HG03196 (cell line): ENCODE results near the gene HOXA1.

Experiments used
- ATAC-seq: cut with Tn5 transposase; IDR thresholded peaks from one replicate; pipeline ENCODE4 v1.9.1; 2021; ENCODE audit not compliant: unreplicated experiment

HOXA1 gene

DNA sequence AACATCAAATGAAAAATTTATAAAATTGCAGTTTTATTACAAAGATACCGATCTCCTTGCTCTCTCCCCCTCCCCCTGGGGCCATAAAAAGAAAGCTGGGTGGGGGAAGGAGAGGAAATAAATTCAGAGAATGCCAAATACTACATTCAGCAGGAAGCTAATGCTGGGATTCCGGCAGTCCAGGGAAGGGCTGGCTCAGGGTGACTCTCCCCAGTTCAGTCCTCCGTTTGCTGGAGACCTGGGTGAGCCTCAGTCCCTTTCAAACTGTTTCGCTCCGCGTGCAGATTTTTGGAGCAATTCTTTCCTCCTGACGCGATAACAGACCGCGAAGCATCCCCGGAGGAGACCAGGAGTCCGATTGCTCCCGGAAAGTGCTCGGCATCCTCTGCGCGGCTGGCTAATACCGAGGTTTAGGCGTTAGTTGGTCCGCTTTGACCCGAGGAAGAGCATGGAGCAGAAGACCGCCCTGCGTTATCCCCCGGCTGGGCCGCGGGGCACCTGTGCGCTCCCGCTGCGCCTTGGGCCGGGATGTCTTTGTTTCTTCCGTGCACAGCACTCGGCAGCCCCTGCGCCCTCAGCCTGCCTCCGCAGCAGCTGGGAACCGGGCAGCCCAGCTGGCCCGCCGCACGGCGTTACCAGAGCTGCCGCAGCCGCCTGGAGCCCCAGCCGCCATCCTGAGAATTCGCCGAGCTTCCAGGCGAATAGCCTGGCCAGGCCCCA lies 10.5 kb upstream of the HOXA1 start:
- no peak for ATAC-seq

DNA sequence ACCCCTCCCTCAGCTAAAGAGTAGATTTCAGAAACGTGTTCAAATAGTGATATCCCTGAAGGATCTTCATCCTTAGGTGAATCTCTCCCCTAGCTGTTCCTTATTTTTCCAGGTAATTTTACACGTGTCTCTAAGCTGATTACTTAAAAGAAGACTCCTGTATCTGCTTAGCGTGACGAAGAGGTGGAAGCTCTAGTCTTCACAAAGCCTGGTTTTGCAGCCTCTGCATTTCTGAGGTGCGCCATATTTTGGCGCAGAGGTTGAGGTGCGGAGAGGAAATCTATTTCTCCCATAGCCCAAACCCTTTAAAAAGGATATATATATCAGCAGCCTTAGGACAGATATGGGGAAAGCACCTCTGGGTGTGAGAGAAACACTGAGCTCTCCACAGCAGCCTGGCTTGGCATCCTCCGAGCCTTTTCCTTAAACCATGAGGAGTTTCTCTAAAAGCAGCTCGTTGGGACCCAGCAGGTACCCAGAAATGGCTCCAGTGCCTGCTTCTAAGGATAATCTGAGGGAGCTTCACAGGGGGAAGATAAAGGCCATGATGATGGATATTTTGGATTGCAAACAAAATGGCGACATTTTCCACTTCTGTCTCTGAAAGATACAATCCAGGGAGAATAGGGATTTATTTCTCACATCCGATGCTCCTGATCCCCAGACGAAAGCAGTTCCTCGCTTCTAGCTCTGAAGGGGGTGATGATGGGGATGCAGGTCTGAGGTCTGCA lies 9.7 kb upstream of the HOXA1 start:
- no peak for ATAC-seq

DNA sequence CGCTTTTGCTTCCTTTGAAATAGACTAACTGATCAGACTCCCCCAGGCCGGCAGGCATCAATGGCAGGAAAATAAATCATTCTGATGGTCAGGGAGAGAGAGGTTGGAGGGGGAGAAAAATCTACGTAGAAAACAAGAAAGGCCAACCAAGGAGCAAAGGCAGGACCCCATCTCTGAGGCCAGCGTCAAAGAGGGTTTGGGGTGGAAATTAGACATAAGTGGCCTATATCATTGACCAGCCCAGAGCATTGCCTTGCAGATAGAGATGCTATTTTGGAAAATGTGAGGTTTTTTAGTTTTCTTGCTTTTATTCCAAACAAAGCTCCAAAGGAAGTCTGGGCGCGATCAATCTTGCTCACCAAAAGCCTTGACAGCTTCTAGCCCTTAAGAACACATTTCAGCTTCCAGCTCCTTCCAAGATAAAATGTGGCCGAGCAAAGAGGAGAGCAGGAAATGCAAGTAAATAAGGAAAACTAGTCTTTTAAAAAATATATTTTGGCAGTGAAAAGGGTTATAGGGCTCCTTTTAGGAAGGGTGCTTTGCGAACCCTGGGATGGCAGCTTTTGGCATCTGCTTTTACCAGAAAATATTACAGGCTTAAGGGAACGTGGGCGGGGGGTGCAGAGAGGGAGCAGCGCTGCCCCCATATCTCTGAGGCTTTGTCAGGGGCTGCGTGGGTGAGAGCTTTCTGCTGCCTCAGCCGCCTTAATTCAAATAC lies 8.7 kb upstream of the HOXA1 start:
- no peak for ATAC-seq

DNA sequence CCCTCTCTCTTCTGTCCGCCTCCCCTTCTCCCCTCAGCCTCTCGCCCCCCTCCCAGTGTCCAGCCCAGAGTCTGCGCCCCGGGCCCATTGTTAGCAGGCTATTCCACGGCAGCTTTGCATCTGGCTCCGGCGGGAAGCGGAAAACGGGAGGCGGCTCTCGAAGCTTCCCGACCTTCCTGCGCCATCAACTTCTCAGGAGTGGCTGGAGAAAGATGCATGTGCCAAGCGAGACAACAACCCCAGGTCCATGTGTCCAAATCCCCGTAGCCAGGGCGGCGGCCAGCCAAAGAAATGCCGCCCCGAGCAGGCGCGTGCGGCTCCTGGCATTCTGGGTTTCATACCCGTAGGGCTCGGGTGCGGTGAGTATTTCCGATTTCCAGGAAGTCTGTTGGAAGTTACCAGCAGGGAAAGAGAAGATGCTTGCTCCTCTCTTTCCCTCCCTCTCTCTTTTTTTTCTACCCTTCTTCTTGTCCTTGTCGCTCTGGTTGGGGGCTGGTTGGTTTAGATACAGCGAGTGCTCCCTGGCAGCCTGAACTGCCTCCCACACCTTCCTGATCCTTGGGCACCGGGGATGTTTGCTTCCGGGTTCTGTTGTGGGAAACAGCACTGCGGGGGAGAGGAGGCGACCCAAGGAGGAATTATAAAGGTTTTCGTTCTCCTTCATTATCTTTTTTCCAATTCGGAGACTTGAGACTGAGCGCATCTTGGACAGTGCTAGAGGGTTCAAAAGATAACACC lies 7.9 kb upstream of the HOXA1 start:
- no peak for ATAC-seq

DNA sequence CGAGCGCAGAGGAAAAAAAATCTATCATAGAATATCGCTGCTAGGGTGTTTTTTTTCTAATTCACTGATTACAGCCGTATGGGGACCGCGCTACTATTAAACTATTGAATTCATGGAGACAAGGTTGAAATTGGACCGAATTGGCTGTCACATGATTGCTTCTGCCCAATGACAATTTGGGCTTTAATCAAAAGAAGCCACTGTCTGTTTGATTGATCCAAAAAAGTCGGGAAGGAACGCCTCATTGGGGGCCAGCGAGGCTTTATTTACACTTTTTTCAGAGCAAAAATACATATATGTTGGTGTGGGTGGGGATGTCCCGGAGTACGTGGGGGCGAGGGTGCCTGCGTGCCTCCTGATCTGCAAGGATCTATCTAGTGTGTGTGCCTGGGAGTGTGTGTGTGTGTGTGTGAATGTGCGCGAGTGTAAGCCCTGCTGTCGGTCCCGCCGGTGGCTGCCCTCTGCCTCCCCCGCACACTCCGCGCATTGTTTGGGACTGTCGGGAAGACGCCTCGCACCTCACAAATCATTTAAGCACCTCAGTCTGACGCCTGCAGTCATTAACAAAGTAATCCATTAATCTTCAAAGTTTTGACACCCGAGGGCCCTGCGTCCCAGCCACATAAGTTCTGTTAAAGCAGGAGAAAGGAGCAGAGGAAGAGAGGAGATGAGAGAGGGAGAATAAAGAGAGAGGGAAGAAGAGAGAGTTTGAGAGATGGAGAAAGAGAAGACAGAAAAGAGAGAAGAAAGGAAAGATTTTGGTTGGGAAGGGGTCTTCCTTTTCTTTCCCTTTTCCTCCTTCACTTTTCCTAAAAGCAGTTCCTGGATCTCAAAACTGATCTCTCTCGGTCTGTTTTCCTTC lies 7.0 kb upstream of the HOXA1 start, which contains the start of gene HOXA2:
Gene HOXA2, minus strand, starts transcription at position 103 of the 862 bp plus-strand sequence. CDS start 183 bp downstream, outside the sequence.
- ATAC-seq = no peak

DNA sequence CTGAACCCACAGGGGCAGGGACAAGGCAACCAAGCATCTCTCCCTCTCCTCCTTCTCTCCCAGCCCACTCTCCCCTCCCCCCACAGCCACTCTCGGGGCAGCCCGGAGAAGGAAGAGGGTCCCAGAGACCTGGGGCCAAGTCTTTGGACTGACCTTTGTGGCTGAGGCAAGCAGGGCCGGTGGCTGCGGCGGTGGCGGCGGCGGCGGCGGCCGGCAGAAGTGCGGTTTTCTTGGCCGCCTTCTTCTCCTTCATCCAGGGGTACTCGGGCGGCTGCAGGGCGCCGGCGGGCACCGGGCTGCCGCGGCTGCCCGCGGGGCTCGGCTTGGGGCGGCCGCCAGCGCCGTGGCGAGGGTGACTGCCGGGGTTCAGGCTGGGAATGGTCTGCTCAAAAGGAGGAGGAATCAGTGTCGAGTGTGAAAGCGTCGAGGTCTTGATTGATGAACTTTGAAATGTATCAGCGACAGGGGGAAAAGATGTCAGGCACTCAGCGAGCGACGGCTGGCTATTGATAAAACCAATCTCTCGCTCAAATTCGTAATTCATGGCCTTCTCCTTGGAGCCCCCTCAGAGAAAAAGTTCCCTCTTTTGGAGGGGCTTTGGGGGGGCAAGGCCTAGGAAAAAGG lies 6.3 kb upstream of the HOXA1 start:
- ATAC-seq = no peak

DNA sequence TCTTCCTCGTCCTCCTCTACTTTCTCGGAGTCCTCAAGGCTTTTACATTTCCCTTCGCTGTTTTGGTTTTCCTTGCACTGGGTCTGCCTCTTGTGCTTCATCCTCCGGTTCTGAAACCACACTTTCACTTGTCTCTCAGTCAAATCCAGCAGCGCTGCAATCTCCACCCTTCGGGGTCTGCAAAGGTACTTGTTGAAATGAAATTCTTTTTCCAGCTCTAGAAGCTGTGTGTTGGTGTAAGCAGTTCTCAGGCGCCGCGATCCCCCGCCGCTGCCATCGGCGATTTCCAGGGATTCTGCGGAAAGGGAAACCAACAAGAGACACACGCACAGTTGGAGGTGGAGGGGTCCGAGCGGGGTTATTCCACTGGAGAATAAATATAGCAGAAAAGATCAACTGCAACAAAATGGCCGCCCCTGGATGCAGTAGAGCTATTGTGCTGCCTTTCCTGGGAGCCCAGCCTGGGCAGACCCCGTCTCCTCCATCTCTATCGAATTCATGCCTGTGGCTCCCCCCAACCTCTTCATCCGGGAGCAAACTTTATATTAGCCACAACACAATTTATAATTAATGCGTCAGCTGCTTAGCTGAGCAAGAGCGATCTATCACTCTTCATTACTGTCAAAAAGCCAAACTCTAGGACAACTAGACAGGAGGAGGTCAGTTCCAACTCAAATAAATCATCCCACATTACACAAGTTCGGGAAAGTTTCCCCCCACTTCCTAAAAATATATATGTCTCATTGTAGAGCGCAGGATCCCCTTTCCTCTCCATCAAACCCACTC lies 5.6 kb upstream of the HOXA1 start:
- no peak for ATAC-seq

DNA sequence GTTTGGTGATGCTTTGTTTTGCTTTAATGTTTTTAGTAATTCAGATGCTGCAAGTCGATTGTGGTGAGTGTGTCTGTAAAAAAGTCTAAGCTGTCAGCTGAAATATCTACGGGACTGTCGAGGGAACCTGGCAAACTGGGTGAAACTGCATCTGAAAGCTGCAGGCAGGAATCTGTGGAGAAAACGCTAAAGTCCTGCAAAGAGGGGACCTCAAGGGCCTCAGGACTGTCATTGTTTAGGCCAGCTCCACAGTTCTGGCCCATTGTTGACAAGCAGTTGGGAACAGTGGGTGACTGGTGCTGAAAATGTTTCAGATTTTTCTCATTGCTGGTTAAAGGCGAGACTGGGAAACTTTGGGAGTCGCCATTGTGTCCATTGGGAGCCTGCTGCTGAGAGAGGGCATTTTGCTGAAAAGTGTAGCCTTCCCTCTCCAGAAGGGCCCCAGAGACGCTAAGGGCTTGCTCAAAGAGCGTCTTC lies 4.9 kb upstream of the HOXA1 start:
- no peak for ATAC-seq

DNA sequence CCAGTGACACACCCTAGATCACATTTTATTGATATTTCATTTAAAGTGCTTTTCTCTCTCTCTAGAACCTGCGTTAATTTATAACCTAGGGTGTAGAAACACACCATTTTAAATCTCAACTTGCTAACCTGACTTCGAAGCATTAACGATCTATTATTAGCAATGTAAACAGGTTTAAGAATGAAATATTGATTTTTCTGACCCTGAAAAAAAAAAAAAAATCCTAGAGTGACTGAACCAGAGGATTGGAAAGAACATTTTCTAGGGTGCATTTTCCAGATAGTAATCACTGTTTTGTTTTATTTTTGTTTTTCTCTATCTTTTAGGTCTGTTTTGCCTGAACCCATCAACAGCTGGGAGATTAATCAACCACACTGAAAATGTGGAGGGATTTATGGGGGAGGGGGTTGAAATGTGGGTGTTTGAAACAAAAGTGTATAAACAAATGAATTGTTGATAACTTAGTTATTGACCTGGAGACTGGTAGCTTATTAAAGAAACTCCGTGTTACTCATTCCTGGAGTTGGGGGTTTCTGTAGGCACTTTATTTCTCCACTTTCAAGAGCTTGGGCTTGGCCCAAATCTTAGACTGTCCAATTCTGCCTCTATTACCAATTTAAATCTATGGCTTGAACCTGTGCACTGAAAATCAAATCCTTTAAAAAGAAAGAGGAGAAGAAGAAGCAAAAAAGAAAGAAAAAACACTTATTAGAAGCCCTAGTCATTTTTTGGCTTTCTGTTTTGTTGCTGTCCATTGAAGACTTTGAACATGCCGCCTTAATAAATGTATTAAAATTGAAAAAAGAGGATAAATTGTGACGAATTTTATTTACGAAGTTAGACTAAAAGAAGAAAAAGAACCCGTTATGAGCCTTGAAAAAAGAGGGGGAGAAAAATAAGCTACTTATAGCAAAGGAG lies 3.9 kb upstream of the HOXA1 start:
- ATAC-seq = no peak

DNA sequence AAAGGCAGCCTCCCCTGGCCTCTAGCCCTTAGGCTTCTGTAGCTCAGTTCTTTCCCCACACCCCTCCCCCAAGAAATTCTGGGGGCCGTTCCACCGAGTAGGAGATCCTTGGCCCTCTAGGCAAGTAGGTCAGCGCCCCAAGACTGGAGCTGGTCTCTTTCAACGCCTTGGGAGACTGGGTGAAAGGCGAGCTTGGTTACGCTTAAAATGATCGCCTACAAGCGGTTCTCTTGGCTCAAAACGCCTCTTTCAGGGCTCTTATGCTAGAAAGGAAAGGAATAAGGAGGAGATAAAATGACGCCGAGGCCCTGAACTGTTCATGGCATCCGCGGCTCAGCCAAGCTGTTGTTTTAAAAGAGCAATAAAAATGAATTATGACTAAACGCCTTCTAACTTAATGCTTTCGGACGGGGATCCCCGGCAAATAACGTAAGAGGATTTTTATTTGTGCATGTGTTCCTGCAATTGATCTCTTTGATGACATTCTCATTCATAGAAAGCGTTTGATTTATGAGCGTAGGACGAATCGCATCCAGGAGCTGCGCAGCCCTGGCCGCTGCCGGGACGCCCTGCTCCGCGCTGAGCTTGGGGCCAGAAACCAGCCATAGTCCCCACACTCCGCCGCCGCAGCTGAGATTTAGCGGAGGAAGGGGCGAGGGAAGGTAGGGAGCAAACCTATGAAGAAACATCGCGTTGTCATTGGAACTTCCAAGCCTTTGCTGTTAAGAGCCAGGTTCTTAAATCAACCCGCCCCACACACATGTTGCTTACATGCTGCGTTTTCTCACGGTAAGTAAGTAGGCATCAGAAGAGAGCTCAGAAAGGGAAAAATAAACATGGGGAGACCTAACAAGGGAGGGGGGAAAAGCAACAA lies 3.0 kb upstream of the HOXA1 start:
- no peak for ATAC-seq

DNA sequence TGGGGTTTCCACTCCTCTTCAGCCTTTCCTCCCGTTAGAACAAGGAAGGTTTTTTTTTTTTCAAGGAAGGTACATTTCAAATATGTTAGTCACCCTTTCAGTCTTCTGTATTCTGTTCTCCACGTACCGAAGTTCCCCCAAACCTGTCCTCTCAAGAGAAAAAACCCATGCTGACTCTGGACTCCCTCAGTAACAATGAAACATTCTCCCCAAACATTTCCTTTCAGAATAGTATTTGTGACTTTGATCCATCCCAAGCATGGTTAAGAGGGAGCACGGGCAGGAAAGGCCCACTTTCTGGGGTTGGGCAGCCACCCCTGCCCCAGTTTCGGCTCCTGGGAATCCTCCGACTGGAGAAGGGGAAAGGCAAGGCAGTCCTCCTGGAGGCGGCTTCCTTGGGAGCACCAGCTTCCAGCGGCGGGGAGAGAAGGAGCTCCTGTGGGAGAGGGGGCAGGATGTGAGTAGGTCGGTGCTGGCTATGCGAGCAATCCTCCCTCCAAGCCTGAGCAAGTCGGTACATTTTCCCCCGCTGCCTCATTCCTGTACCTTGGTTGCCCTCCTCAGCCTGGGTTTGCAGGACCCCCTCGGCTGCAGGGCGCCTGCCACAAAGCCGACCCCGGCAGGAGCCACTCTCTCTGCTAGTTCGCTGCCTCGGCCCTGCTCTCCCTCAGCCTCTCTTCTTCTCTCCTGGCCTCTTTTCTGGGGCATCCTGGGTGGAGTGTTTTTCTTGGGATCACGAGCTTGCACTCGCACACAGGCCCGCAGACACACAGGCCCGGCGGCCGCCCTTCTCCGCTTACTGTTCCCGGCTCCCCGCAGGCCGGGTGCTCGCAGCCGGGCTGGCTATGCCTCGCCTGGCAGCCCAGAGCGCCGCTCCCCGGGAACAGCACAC lies 2.1 kb upstream of the HOXA1 start:
- ATAC-seq = no peak

DNA sequence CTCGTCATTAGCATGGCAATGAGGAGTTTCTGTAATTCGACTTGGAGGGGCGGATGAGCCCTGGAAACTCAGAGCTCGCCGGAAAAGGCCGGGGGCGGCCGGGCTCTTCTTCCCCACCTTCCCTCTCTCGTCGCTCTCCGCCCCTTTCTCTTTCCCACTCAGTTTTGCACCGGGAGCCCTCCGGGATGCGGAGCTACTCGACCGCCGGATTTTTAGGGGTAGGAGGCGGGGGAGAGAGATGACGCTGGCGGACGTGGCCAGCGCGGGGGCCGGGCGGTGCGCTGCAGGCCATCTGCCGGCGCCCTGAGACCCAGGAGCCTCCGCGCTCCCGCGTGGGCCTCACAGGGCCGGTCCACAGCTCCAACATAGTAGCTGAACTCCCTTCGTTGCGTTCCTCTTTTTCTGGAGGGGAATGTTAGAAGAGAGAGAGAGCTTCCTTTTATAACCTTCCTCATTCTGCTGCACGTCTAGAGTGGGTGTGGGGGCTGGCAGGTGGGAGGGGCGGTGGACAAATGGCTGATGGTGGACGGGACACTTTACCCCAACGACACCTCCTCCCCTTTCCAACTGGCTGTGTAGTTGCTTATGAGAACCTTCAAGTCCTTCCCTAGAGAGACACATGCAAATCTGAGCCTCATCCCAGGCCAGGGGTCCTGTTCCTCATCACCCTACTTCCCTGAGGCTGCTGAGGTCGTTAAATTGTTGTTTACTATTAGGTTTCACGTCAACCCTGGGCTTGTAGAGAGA lies 1.1 kb upstream of the HOXA1 start:
- ATAC-seq = no peak

DNA sequence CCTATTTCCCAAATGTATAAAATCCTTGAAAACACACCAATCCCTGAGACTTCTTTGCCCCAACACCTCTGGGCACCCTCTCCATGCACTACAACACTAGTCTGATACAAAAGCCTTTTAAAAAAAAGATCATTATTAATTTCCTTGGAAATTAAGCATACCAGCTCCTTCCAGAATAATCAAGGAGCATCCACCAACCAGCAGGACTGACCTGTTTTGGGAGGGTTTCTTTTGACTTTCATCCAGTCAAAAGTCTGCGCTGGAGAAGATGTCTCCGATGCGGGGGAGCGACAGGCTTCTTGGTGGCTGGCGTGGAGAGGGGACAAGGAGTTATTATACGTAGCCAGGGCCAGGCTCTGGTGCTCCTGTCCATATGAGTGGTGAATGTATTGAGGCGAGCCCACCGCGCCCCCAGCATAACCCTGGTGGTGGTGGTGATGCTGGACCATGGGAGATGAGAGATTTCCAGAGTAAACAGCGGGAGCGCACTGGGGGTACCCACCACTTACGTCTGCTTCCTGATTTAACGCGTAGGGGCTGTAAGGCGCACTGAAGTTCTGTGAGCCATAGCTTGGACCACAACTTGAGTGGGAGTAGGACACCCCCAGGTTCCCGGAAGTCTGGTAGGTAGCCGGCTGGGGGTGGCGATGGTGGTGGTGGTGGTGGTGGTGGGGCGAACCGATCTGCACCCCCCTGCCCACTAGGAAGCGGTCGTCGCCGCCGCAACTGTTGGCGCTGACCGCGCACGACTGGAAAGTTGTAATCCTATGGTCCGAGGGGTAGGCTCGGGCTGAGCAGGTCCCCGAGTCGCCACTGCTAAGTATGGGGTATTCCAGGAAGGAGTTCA lies 527 bp downstream of the HOXA1 start:
- no peak for ATAC-seq

DNA sequence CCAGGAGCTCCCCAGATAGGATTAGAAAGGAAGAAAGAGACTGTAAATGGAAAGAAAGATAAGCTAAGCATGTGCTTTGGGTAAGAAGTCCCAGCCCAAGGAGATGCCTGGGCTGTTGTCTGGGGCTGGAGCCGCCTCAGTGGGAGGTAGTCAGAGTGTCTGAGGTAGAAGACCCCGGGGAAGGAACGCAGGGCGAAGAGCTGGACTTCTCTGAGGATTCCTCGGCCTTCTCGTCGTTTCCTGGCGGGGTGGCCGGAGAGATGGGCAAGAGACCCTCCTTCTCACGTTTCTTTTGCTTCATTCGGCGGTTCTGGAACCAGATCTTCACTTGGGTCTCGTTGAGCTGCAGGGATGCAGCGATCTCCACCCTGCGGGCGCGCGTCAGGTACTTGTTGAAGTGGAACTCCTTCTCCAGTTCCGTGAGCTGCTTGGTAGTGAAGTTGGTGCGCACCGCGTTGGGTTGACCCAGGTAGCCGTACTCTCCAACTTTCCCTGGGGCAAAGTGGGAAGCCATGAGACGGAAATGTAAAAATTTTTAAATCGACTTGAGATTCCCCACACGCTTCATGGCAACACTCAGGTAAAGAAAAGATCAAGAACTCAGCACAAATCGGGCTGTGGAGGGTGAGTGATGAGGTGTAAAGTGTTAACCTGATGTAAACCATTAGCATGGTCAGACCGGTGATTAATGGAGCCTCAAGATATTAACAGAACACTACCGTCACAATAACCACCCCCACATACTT lies 1.3 kb downstream of the HOXA1 start:
- no peak for ATAC-seq
